Spleen (tissue), 7 donors: ENCODE results near the gene FLT1.

Experiments used
- CTCF ChIP-seq, 11 experiments: fragments of 200-600 bp in 7 of 11; fragments of 450-650 bp in 4 of 11; sonication (generic) in 4 of 11; IDR thresholded peaks in 8 of 11; conservative IDR thresholded peaks in 3 of 11; 1 replicate in 7 of 11; 2 replicates in 4 of 11; pipeline versions ENCODE4 v1.4.0 to v1.8.0; 2016 to 2021; ENCODE audit warnings: antibody characterized with exemption in 11 of 11, inconsistent platforms in 4 of 11, mild to moderate bottlenecking in 1 of 11
- POLR2A ChIP-seq, 3 donors: fragments of 450-650 bp; IDR thresholded peaks; one replicate each; pipeline ENCODE4 v1.5.1; 2017; ENCODE audit warnings: antibody characterized with exemption in 3 of 3, mild to moderate bottlenecking in 1 of 3
- donor health status: DM: no; HTN: no; CAD: no; lungs with moderate emphysema.
- donor health status: DM: no; HTN: no; CAD: no.
- donor health status: DM: no; HTN: no; CAD: no.

- no peak for TF ChIP-seq CTCF (IDR thresholded peaks at IDR 0.05 in 8 of 11, conservative IDR thresholded peaks at IDR 0.05 in 3 of 11)
- no peak for TF ChIP-seq POLR2A (IDR thresholded peaks at IDR 0.05)
These were observed 44.0 kb upstream of the FLT1 start for GRCh38 chr13:28538932-28539331.
